ENCODE data around the gene POLG2.
"Not testable (repeated sequence)": the region's sequence is repeated elsewhere in the genome, so short reads cannot be mapped to it uniquely, and the experiment has no call there.

Gene POLG2

DNA sequence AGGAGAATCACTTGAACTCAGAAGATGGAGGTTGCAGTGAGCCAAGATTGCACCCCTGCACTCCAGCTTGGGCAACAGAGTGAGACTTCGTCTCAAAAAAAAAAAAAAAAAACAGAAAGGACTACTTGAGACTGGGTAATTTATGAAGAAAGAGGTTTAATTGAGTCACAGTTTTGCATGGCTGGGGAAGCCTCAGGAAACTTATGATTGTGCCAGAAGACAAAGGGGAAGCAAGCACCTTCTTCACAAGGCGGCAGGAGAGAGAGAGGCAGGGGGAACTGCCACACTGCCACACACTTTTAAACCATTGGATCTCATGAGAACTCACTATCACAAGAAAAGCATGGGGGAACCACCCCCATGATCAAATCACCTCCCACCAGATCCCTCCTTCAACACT, 56.9 kb downstream of the POLG2 start:
- DNase-seq (ENCODE audit: low read depth in 2 of 2): no peak

DNA sequence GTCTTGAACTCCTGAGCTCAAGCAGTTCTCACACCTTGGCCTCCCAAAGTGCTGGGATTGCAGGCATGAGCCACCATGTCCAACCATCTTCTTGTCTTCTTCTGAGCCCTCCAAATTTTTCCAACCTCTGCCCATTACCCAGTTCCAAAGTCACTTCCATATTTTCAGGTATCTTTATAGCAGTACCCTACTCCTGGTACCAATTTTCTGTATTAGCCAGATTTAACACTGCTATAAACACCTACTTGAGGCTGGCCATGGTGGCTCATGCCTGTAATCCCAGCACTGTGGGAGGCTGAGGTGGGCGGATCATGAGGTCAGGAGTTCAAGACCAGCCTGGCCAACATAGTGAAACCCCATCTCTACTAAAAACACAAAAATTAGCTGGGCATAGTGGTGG, 57.3 kb downstream of the POLG2 start:
- DNase-seq (ENCODE audit: low read depth in 2 of 2): not testable (repeated sequence)

DNA sequence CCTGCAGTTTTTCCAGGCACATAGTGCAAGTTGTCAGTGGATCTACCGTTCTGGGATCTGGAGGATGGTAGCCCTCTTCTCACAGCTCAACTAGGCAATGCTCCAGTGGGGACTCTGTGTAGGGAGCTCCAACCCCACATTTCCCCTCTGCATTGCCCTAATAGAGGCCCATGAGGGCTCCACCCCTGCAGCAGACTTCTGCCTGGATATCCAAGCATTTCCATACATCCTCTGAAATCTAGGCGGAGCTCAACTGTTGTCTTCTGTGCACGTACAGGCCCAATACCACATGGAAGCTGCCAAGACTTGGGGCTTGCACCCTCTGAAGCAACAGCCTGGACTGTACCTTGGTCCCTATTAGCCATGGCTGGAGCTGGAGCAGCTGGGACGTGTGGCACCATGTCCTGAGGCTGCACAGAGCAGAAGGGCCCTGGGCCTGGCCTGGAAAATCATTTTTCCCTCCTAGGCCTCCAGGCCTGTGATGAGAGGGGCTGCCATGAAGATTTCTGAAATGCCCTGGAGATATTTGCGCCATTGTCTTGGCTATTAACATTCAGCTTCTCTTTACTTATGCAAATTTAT, 58.8 kb downstream of the POLG2 start:
- no peak for DNase-seq (ENCODE audit: low read depth in 2 of 2)

DNA sequence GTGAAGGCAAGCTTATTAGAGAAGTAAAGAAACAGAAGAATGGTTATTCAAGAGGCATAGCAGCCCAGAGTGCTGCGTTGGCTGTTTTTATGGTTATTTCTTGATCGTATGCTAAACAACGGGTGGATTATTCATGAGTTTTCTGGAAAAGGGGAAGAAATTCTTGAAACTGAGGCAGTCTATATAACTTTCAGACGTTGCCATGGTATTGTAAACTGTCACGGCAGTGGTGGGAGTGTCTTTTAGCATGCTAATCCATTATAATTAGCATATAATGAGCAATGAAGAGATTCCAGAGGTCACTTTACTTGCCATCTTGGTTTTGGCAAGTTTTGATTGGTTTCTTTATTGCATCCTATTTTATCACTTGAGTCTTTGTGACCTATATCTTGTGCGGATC, 65.3 kb downstream of the POLG2 start:
- DNase-seq (ENCODE audit: low read depth in 2 of 2): no peak

DNA sequence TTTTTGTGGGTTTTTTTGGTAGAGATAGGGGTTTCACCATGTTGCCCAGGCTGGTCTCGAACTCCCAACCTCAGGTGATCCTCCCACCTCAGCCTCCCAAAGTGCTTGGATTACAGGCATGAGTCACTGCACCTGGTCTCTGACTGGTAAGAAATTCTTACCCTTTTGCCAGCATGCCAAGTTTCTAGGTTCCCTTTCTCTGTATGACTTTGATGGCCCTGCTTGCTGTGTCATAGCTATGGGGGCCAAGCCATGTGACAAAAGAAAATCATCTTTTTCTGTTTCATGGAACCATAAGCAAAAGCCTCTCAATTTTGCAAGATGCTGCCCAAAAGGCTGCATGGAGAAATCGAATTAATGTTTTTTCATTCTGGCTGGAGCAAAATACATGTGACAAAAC, 66.8 kb downstream of the POLG2 start:
- not testable (repeated sequence) for DNase-seq (ENCODE audit: low read depth in 2 of 2)

DNA sequence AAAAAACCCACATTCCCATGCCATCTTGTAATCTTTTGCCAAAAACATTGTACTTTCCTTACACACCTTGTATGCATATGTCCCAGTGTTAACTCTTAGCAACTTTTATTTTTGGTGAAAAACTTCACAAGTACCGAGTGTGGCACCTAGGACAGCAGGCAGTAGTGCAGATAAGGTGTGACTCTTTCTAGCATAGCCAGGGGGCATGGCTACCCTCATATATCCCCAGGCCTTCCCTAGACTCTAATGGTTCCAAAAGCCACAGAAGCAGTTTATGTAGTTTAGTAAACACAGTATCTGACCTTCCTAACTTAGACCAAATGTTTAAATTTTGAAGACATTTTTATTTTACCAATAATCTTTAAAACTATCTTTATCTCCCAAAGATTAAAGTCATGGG, 68.4 kb downstream of the POLG2 start:
- no peak for DNase-seq (ENCODE audit: low read depth in 2 of 2)

Measured in stimulated activated CD4-positive, alpha-beta T cell treated with anti-CD3 and anti-CD28 coated beads, Interleukin-12 subunit alpha, Interleukin-12 subunit beta, amount 100 ng/mL, for 24 hours (primary cell).